DMS53 treated with DMSO at 0.1 percent for 48 hours (cell line): Measurements from ENCODE around the gene CPA2.
"Not testable (repeated sequence)": the region's sequence is repeated elsewhere in the genome, so short reads cannot be mapped to it uniquely, and the experiment has no call there.

ENCODE experiments used
- DNase-seq: peaks from one replicate; lab custom pipeline; 2025; ENCODE audit not compliant: unreplicated experiment; lab: John Stamatoyannopoulos, UW

CPA2 gene

GRCh38 chr7:130266258-130266960 lies at the start of gene CPA2:
CPA2 (plus strand) TSS chr7:130266863; CDS start chr7:130266882, 19 bp downstream.
- DNase-seq: no peak

DNA sequence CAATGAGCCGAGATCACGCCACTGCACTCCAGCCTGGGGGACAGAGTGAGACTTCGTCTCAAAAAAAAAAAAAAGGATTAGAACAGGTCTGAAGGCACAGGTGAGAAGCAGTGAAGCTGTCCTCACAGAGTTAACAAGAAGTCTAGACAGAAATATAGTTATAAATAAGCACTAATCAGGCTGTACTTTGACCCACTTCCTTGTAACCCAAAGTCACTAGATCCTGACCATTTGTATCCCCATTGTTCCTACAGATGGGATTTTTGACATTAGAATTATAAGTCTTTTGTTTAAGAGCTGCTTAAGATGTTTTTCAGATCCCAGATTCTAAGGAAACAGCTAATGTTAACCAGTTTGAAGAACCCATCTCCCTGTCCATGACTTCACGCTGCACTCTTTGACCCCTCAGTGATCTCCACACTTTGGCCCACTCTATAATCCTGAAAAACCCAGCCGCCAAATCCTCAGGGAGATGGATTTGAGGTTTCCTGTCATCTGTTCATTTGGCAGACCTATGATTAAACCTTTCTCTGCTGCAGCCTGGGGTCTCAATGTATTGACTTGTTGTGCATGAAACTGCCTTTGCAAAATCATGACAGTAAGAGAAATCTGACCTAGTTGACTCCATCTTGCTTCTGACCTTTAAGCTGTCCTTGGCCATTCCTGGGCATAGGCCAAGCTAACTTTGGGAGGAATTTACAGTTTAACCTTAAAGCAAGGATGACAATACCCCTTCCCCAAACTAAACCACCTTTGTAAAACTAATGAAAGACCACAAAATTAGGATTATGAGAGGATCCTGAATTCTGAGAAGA lies 47.6 kb upstream of the CPA2 start:
- DNase-seq: no peak

- no peak for DNase-seq
Observed at GRCh38 chr7:130219871-130220270, 46.8 kb upstream of the CPA2 start.

DNA sequence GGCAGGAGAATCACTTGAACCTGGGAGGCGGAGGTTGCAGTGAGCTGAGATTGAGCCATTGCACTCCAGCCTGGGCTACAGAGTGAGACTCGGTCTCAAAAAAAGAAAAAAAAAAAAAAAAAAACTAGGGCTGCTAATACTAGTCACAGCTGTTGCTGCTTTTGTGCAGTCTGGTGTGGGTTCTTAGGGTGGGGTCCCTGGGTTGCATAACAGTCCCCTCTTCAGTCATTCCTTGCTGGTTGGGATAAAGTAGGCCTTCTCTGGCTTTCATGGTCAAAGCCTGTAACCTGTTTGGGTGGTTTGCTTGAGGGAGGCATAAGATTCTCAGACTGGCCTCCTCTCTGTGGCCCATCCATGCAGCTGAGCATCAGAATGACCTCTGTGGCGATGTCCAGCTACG lies 44.9 kb upstream of the CPA2 start:
- DNase-seq: no peak

DNA sequence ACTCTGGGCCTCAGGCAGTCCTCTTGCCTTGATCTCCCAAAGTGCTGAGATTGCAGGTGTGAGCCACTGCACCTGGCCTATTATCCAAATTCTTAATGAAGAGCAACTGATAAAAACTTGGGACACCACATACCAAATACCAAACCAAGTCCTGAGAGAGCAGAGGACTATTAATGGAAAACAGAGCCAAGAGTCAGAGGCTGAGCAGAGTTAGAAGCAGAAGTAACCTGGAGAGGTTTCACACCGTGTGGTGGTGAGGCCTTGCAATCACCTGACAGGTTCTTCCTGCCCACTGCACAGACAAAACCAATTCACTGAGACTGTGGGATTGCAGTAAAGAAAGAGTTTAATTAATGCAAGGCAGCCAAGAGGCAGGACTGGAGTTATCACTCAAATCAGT lies 43.0 kb upstream of the CPA2 start:
- no peak for DNase-seq

DNA sequence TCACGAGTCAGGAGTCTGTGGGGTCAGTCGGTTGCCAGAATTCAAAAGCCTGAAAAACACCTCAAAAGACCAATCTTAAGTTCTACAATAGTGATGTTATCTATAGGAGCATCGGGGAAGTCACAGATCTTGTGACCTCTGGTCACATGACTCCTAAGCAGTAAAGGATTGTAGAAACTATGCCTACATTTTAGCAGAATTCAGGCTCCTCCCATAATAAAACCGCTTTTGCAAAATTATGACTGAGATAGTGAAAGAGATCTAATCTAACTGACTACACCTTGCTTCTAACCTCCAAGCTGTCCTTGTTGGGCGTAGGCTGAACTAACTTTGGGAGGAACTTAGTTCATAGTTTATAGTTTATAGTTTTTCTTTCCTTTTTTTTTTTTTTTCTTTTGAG lies 42.5 kb upstream of the CPA2 start:
- DNase-seq: no peak

DNA sequence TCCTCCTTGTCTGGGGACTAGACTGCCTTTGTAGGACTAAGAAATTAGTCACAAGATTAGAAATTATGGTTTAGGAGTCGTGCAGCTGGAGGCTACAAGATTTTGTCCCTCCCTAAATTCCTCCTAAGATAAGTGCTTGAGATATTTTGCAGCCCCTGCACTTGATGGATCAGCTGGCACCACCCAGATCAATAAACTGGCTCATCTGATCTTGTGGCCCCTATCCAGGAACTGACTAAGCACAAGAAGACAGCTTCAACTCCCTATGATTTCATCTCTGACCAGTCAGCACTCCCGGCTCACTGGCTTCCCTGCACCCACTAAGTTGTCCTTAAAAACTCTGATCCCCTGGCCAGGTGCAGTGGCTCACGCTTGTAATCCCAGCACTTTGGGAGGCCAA lies 41.7 kb upstream of the CPA2 start:
- not testable (repeated sequence) for DNase-seq

- DNase-seq: no peak
Observed at GRCh38 chr7:130226333-130226732, 40.3 kb upstream of the CPA2 start.

DNA sequence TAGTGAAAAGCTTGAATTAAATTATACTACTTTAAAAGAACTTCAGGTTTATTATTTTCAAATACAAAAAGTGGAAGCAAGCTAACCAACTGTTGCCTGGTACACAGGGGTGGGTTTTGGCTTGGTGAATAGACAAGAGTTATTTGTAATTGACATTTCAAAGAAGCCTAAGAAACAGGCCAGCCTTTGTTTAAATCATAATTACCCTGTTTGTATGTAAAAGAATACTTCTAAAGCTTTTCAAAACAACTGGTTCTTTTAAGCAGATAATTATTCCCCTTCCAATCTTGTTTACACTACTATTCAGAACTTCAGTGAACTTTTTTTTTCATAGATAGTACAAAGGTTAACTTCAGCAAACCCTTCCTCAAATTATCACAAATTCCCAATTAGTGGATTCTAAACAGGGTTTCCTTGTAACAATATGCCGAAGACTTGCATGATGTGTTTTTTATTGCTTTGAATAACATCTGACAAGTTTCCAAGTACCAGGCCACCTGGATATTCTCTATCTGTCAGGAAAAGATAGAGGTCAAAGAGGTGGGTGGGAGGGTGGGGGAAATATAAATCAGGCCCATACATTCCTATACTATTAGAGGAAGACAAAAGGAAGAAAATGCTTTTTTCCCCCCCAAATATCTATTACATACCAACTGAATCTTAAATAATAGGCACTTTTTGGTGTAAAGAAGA lies 38.6 kb upstream of the CPA2 start:
- DNase-seq: no peak

DNA sequence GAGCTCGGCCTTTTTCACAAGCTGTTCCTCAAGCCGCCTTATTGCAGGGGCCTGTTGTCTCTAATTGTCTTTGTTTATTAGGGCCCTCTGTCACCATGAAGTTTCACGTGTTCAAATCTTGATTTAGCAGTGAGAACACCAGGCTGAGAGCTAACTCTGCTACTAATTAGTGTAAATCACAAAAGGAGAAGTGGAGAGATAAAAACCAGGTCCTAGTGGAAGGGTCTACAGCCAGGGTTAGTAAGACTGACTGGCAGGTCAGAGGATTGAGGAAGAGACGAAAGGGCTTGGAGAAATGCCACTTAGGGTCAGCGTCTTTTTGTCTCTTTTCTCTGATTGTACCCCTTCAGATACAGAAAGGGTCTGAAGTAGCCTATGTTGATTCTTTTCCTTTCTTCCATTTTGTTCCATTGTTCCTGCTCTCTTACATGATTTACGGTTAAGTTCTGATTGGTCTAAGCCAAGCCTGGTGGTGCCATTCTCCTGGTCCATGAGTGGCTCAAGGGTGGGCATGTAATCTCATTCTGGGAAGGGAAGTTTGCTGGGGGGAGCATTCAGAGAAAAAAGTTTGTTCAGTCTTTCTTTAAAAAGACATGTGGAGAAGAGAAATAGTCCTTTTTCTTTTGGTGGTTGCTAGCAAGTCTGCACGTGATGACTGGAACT lies 37.7 kb upstream of the CPA2 start:
- DNase-seq: no peak

DNA sequence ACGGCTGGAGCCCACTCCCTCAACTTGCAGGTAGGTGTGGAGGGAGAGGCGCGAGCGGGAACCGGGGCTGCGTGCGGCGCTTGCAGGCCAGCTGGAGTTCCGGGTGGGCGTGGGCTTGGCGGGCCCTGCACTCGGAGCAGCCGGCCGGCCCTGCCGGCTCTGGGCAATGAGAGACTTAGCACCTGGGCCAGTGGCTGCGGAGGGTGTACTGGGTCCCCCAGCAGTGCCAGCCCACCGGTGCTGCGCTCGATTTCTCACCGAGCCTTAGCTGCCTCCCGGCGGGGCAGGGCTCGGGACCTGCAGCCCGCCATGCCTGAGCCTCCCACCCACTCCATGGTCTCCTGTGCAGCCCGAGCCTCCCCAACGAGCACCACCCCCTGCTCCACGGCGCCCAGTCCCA lies 36.7 kb upstream of the CPA2 start:
- DNase-seq: not testable (repeated sequence)

- DNase-seq: no peak
Observed at GRCh38 chr7:130231792-130232191, 34.9 kb upstream of the CPA2 start.

DNA sequence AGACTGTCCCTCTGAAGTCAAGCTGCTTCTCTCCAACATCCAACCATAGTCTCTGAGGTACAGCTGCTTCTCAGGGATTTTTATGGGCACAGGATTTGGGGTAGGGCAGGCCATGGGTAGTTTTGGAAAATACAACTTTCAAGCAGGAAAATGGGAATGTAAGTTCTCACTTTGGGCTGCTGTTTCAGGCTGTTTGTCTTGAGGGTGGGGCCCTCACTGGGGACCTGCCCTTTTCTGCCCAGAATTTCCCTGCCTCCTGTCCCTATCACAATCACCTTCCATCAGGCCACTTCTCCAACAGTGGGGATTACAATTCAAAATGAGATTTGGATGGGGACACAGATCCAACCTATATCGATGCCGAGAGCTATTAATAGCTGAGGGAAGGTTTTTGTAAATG lies 34.5 kb upstream of the CPA2 start:
- no peak for DNase-seq

- no peak for DNase-seq
Observed at GRCh38 chr7:130234078-130234477, 32.6 kb upstream of the CPA2 start.

DNA sequence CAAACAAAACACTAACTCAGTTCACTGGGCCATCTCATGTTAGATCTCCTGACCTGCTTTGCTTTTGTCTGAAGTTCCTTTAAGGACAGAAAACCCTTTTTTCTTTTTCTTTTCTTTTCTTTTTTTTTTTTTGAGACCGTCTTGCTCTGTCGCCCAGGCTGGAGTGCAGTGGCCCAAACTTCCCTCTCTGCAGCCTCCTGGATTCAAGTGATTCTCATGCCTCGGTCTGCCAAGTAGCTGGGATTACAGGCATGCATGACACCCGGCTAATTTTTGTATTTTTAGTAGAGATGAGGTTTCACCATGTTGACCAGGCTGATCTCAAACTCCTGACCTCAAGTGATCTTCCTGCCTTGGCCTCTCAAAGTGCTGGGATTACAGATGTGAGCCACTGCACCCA lies 30.3 kb upstream of the CPA2 start:
- DNase-seq: not testable (repeated sequence)

DNA sequence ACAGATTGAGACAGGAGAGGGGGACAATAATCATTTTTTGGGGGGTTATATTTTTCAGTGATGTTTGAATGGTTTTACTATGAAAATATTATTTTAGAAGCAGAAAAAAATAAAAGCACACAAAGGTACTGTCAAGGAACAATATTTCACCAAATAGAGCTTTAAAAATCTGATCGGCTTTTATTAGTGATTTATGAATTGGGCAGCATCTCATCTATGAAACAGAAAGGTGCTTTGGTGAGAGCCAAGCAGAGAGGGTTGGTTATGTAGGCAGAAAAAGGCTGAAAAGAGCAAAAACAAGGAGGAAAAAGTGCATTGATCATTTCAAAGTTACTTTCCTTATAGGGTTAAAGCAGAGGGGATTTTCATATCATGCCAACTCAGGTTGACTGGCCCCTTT lies 26.4 kb upstream of the CPA2 start:
- DNase-seq: no peak

GRCh38 chr7:130242198-130243014 lies 24.3 kb upstream of the CPA2 start:
- DNase-seq: peak; percentile 45

DNA sequence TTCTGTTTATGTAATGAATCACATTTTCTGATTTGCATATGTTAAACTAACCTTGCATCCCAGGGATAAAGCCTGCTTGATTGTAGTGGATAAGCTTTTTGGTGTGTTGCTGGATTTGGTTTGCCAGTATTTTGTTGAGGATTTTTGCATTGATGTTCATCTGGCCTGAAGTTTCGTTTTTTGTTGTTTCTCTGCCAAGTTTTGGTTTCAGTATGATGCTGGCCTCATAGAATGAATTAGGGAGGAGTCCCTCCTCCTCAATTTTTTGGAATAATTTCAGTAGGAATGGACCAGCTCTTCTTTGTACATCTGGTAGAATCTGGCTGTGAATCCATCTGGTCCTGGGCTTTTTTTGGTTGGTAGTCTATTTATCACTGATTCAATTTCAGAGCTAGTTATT lies 23.2 kb upstream of the CPA2 start:
- DNase-seq: not testable (repeated sequence)

DNA sequence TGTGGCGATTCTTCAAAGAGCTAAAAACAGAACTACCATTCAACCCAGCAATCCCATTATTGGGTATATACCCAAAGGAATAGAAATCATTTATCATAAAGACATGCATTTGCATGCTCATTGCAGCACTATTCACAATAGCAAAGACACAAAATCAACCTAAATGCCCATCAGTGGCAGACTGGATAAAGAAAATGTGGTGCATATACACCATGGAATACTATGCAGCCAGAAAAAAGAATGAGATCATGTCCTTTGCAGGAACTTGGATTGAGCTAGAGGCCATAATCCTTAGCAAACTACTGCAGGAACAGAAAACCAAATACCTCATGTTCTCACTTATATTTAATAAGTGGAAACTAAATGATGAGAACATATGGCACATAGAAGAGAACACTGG lies 20.2 kb upstream of the CPA2 start:
- DNase-seq: not testable (repeated sequence)

- not testable (repeated sequence) for DNase-seq
Observed at GRCh38 chr7:130248842-130249241, 17.8 kb upstream of the CPA2 start.
